Left renal cortex interstitium (tissue), 4 donors: ENCODE measurements around the gene CA11. TPM values are rescaled to one million over a fixed set of nuclear protein-coding genes. Genes with fewer than 3 reads are reported as not detected.
A peak's percentile ranks its signal among the peaks of the same experiment; 100 is the strongest.

Experiments used
- DNase-seq, 4 donors: peaks; one replicate each; pipeline ENCODE4 v3.0.0-alpha.2; 2013; ENCODE audit warnings: low read depth in 4 of 4, low spot score in 2 of 4, missing footprints in 1 of 4
- polyA plus RNA-seq, 4 donors: library from polyadenylated mRNA; unstranded; fragments of 120-200 nt; gene quantifications; one replicate each; pipeline ENCODE4 v1.2.1, GENCODE V29; 2013; ENCODE audit not compliant: insufficient read length in 4 of 4

Gene CA11
- polyA plus RNA-seq, 4 donors: 20.9 to 34.8 (median 28.6) TPM

DNA sequence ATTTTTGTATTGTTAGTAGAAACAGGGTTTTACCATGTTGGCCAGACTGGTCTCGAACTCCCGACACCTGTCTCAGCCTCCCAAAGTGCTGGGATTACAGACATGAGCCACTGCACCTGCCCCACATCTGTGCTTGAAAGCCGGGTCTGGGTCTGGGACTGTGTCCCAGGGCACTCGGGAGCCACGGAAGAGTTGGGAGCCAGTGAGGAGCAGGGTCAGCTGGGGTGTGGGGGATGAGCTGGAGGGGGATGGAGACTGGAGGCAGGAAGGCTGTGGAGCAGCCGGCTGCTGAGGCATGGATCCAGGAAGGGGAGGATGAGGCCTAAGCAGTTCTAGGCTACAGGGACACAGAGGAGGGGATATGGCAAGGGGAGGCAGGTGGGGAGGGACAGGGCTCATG, 50.2 kb downstream of the CA11 start:
- DNase-seq: no peak

DNA sequence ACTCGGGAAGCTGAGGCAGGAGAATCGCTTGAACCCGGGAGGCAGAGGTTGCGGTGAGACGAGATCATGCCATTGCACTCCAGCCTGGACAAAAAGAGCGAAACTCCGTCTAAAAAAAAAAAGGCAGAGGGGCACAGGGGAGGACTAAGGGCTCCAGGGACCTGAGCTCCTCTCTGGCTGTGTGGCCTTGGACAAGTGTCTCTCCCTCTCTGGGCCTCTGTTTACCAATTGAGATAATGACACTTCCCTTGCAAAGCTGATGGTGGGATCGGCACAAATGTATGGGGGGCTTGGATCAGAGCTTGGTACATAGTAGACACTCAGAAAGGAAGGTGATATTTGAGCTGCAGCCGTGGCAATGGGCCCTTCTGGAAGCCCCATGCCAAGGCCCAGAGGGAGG, 50.8 kb downstream of the CA11 start:
- DNase-seq: no peak

DNA sequence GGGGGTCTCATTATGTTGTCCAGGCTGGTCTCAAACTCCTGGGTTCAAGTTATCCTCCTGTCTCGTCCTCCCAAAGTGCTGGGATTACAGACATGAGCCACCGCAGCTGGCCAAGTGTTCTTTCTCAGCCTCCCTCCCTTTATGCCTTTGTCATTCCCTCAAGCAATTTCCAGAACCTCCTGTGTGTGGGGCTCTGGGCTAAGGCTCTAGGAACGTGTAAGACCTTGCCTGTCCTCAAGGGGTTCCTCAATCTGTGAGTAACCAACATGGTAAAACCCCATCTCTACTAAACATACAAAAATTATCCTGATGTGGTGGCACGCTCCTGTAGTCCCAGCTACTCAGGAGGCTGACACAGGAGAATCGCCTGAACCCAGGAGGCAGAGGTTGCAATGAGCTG, 55.0 kb downstream of the CA11 start:
- no peak for DNase-seq

DNA sequence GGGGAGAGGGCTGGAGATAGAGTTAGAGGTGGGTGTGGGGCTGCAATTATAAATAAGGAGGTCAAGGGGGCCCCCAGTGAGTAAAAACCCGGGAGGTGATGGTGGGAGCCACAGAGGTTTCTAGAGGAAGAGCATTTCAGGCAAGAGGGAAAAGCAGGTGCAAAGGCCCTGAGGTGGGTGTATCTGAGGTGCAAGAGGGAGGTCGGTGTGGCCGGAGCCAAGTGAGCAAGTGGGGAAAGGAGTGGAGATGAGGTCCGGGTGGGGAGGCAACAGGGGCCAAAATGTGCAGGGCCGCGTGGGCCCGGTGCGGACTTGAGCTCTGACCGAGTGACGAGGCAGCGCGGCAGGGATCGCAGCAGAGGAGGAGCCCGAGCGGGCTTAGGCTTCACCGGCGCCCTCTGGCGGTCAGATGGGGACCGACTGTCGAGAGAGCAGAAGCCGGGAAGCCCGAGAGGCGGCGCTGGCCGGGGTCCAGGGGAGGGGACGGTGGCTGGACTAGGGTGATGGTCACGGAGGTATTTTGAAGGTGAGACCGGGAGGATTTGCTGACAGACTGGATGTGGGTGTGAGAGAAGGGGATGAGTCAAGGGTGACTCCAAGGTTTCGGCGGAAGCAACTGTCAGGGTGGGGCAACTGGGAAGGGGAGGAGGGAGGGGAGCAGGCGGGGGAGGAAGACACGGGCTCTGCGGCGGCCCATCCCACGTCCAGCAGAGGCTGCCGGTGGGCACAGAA, 57.2 kb downstream of the CA11 start:
- peak in 3 of 4 donors; percentile 70 to 78 (median 71) for DNase-seq

Other genes with a start within 250 kb of the CA11 start
- 10 to 100 TPM; 22.9 to 33.0 (median 27.9) TPM for gene GRWD1, start 200.2 kb downstream of the CA11 start, polyA plus RNA-seq
- 1 to 10 TPM in 2 of 4 donors, under 1 TPM in 2; 0.40 to 1.2 (median 0.85) TPM for gene KCNJ14, start 190.6 kb downstream of the CA11 start, polyA plus RNA-seq
- gene CYTH2, start 176.8 kb downstream of the CA11 start, polyA plus RNA-seq: 100 to 1,000 TPM in 1 of 4 donors, 10 to 100 TPM in 3; 75.7 to 107 (median 90.7) TPM
- 1 to 10 TPM; 1.9 to 5.0 (median 3.7) TPM for gene LMTK3, start 134.4 kb downstream of the CA11 start, polyA plus RNA-seq
- under 1 TPM; 0.25 to 0.39 (median 0.35) TPM for gene SULT2B1, start 94.0 kb downstream of the CA11 start, polyA plus RNA-seq
- gene SPACA4, start 39.4 kb downstream of the CA11 start, polyA plus RNA-seq: under 1 TPM in 2 of 4 donors, not detected in 2; 0.11 to 0.26 TPM
- 1 to 10 TPM; 1.2 to 2.7 (median 1.4) TPM for gene FAM83E, start 31.1 kb downstream of the CA11 start, polyA plus RNA-seq
- gene RPL18, start 27.0 kb downstream of the CA11 start, polyA plus RNA-seq: 1,000 to 10,000 TPM; 1,107 to 1,584 (median 1,279) TPM
- 10 to 100 TPM; 17.1 to 40.1 (median 29.5) TPM for gene SPHK2, start 26.7 kb downstream of the CA11 start, polyA plus RNA-seq
- 10 to 100 TPM; 11.3 to 15.7 (median 13.2) TPM for gene DBP, start 8.8 kb downstream of the CA11 start, polyA plus RNA-seq
- 1 to 10 TPM in 3 of 4 donors, under 1 TPM in 1; 0.45 to 2.1 (median 1.6) TPM for gene NTN5, start 26.8 kb upstream of the CA11 start, polyA plus RNA-seq
- gene FUT2, start 49.8 kb upstream of the CA11 start, polyA plus RNA-seq: 1 to 10 TPM; 1.7 to 5.6 (median 3.3) TPM
- gene MAMSTR, start 73.5 kb upstream of the CA11 start, polyA plus RNA-seq: 1 to 10 TPM; 5.0 to 9.6 (median 6.7) TPM
- 10 to 100 TPM; 12.6 to 16.6 (median 15.2) TPM for gene RASIP1, start 94.4 kb upstream of the CA11 start, polyA plus RNA-seq
- gene IZUMO1, start 100.7 kb upstream of the CA11 start, polyA plus RNA-seq: under 1 TPM; 0.23 to 0.67 (median 0.32) TPM
- 1 to 10 TPM; 3.0 to 3.8 (median 3.4) TPM for gene FUT1, start 106.5 kb upstream of the CA11 start, polyA plus RNA-seq
- not detected for gene FGF21, start 109.3 kb upstream of the CA11 start, polyA plus RNA-seq
- 10 to 100 TPM; 30.4 to 64.2 (median 49.8) TPM for gene BCAT2, start 164.8 kb upstream of the CA11 start, polyA plus RNA-seq
- gene HSD17B14, start 190.3 kb upstream of the CA11 start, polyA plus RNA-seq: 10 to 100 TPM; 30.0 to 40.4 (median 36.2) TPM
- gene PLEKHA4, start 222.4 kb upstream of the CA11 start, polyA plus RNA-seq: 10 to 100 TPM; 17.9 to 33.8 (median 27.1) TPM
- 10 to 100 TPM; 29.7 to 52.6 (median 33.7) TPM for gene PPP1R15A, start 226.2 kb upstream of the CA11 start, polyA plus RNA-seq